Skeletal muscle satellite cell (primary cell): ENCODE data around the gene CD69.

Source experiments
- H3K27me3 ChIP-seq: 2 replicates; pipeline ENCODE4 v1.7.0; 2013; ENCODE audit warnings: low read length; ENCODE audit not compliant: control insufficient read depth, insufficient read depth
- H3K36me3 ChIP-seq: 2 replicates; pipeline ENCODE4 v1.7.0; 2013; ENCODE audit warnings: mild to moderate bottlenecking, control low read depth, low read length; ENCODE audit not compliant: insufficient read depth
- H3K4me1 ChIP-seq: 2 replicates; pipeline ENCODE4 v1.7.0; 2013; ENCODE audit warnings: low read length; ENCODE audit not compliant: control insufficient read depth, insufficient read depth
- H3K4me2 ChIP-seq: 2 replicates; pipeline ENCODE4 v1.7.0; 2013; ENCODE audit warnings: mild to moderate bottlenecking, low read length
- H3K4me3 ChIP-seq: 2 replicates; pipeline ENCODE4 v1.7.0; 2013; ENCODE audit warnings: low read length
- H3K9ac ChIP-seq: 2 replicates; pipeline ENCODE4 v1.7.0; 2013; ENCODE audit warnings: mild to moderate bottlenecking, low read depth, low read length, moderate library complexity
- H3K9me3 ChIP-seq: replicated peaks from 2 replicates; pipeline ENCODE4 v1.7.0; 2013; ENCODE audit warnings: mild to moderate bottlenecking, control low read depth, low read length

The CD69 gene

GRCh38 chr12:9776781-9777180 is 16.1 kb upstream of the CD69 start:
- Histone ChIP-seq H3K4me1 (no peaks in the 10 kb centered on the region), H3K4me2 (no peak overlapping the region), H3K9me3 (no peaks in the 10 kb centered on the region), H3K9ac (no peak overlapping the region), H3K36me3 (no peaks in the 10 kb centered on the region), H3K27me3 (no peaks in the 10 kb centered on the region), H3K4me3 (no peak overlapping the region)

- Histone ChIP-seq H3K9me3 (no peaks in the 10 kb centered on the region), H3K27me3 (no peaks in the 10 kb centered on the region), H3K4me3 (no peak overlapping the region), H3K36me3 (no peaks in the 10 kb centered on the region), H3K4me1 (no peaks in the 10 kb centered on the region), H3K9ac (no peak overlapping the region), H3K4me2 (no peak overlapping the region)
Observed at GRCh38 chr12:9773216-9773877, 12.6 kb upstream of the CD69 start.

- H3K36me3 ChIP-seq, result no peaks in the 10 kb centered on the region
- no peak overlapping the region for H3K4me2 ChIP-seq
- H3K9me3 ChIP-seq, result no peaks in the 10 kb centered on the region
- H3K4me1 ChIP-seq, result no peaks in the 10 kb centered on the region
- H3K27me3 ChIP-seq, result no peaks in the 10 kb centered on the region
- H3K9ac ChIP-seq, result no peak overlapping the region
- no peak overlapping the region for H3K4me3 ChIP-seq
Observed at GRCh38 chr12:9763025-9763424, 2.3 kb upstream of the CD69 start.

GRCh38 chr12:9762369-9762768 is 1.7 kb upstream of the CD69 start:
- no peaks in the 10 kb centered on the region for H3K27me3 ChIP-seq
- H3K36me3 ChIP-seq, result no peaks in the 10 kb centered on the region
- H3K9me3 ChIP-seq, result no peaks in the 10 kb centered on the region
- H3K9ac ChIP-seq, result no peak overlapping the region
- H3K4me3 ChIP-seq, result no peak overlapping the region
- no peaks in the 10 kb centered on the region for H3K4me1 ChIP-seq
- no peak overlapping the region for H3K4me2 ChIP-seq

GRCh38 chr12:9761419-9761781 is 699 bp upstream of the CD69 start:
- Histone ChIP-seq H3K36me3 (no peaks in the 10 kb centered on the region), H3K4me3 (no peak overlapping the region), H3K9ac (no peak overlapping the region), H3K27me3 (no peaks in the 10 kb centered on the region), H3K4me1 (no peaks in the 10 kb centered on the region), H3K4me2 (no peak overlapping the region), H3K9me3 (no peaks in the 10 kb centered on the region)

GRCh38 chr12:9760120-9760519 is 581 bp downstream of the CD69 start:
- Histone ChIP-seq H3K9me3 (no peaks in the 10 kb centered on the region), H3K27me3 (no peaks in the 10 kb centered on the region), H3K4me2 (no peak overlapping the region), H3K4me1 (no peaks in the 10 kb centered on the region), H3K36me3 (no peaks in the 10 kb centered on the region), H3K9ac (no peak overlapping the region), H3K4me3 (no peak overlapping the region)

GRCh38 chr12:9759694-9760093 is 1.0 kb downstream of the CD69 start:
- no peak overlapping the region for H3K4me3 ChIP-seq
- no peaks in the 10 kb centered on the region for H3K4me1 ChIP-seq
- H3K36me3 ChIP-seq, result no peaks in the 10 kb centered on the region
- H3K9ac ChIP-seq, result no peak overlapping the region
- H3K4me2 ChIP-seq, result no peak overlapping the region
- no peaks in the 10 kb centered on the region for H3K9me3 ChIP-seq
- H3K27me3 ChIP-seq, result no peaks in the 10 kb centered on the region

GRCh38 chr12:9758119-9758518 is 2.6 kb downstream of the CD69 start:
- Histone ChIP-seq H3K36me3 (no peaks in the 10 kb centered on the region), H3K4me1 (no peaks in the 10 kb centered on the region), H3K9ac (no peak overlapping the region), H3K27me3 (no peaks in the 10 kb centered on the region), H3K4me3 (no peak overlapping the region), H3K9me3 (no peaks in the 10 kb centered on the region), H3K4me2 (no peak overlapping the region)

- H3K27me3 ChIP-seq, result no peaks in the 10 kb centered on the region
- no peak overlapping the region for H3K4me2 ChIP-seq
- H3K4me1 ChIP-seq, result no peaks in the 10 kb centered on the region
- no peak overlapping the region for H3K4me3 ChIP-seq
- H3K36me3 ChIP-seq, result no peaks in the 10 kb centered on the region
- no peak overlapping the region for H3K9ac ChIP-seq
- no peaks in the 10 kb centered on the region for H3K9me3 ChIP-seq
Observed at GRCh38 chr12:9757433-9758025, 3.2 kb downstream of the CD69 start.

- Histone ChIP-seq H3K27me3 (no peaks in the 10 kb centered on the region), H3K4me1 (no peaks in the 10 kb centered on the region), H3K9me3 (no peaks in the 10 kb centered on the region), H3K4me2 (no peak overlapping the region), H3K36me3 (no peaks in the 10 kb centered on the region), H3K9ac (no peak overlapping the region), H3K4me3 (no peak overlapping the region)
Observed at GRCh38 chr12:9756706-9757105, 4.0 kb downstream of the CD69 start.

GRCh38 chr12:9756170-9756569 is 4.5 kb downstream of the CD69 start:
- Histone ChIP-seq H3K4me1 (no peaks in the 10 kb centered on the region), H3K36me3 (no peaks in the 10 kb centered on the region), H3K9ac (no peak overlapping the region), H3K9me3 (no peaks in the 10 kb centered on the region), H3K27me3 (no peaks in the 10 kb centered on the region), H3K4me3 (no peak overlapping the region), H3K4me2 (no peak overlapping the region)

- Histone ChIP-seq H3K4me2 (no peak overlapping the region), H3K9me3 (no peaks in the 10 kb centered on the region), H3K9ac (no peak overlapping the region), H3K4me1 (no peaks in the 10 kb centered on the region), H3K27me3 (no peaks in the 10 kb centered on the region), H3K4me3 (no peak overlapping the region), H3K36me3 (no peaks in the 10 kb centered on the region)
Observed at GRCh38 chr12:9755567-9755966, 5.1 kb downstream of the CD69 start.
